Cardiac muscle cell (in vitro differentiated cells and primary cell): ENCODE results near the gene DNASE1L1. TPM values are rescaled to one million over a fixed set of nuclear protein-coding genes. Genes with fewer than 3 reads are reported as not detected.

Experiments
- DNase-seq, 2 donors: peaks; one replicate each; pipeline versions ENCODE4 v3.0.0 to v3.0.0-alpha.2; 2010 to 2017; ENCODE audit warnings: low read depth in 1 of 2, low spot score in 1 of 2
- H3K27ac ChIP-seq: fragments of 200-600 bp; sonication (generic); 2 replicates; pipeline ENCODE4 v1.5.1; 2016
- H3K27me3 ChIP-seq: fragments of 200-600 bp; sonication (generic); 2 replicates; pipeline ENCODE4 v1.6.0; 2016; ENCODE audit warnings: control low read depth
- H3K36me3 ChIP-seq: fragments of 200-600 bp; sonication (generic); 2 replicates; pipeline ENCODE4 v1.5.1; 2016; ENCODE audit warnings: control low read depth
- H3K4me1 ChIP-seq: fragments of 200-600 bp; sonication (generic); 2 replicates; pipeline ENCODE4 v1.8.1; 2017; ENCODE audit warnings: low read depth, mild to moderate bottlenecking, mixed run types
- H3K4me3 ChIP-seq: fragments of 200-600 bp; sonication (generic); 2 replicates; pipeline ENCODE4 v1.5.1; 2016; ENCODE audit warnings: mild to moderate bottlenecking
- H3K9me3 ChIP-seq: fragments of 200-600 bp; sonication (generic); 2 replicates; pipeline ENCODE4 v1.5.1; 2017; ENCODE audit warnings: low read depth, mild to moderate bottlenecking, control low read depth
- polyA plus RNA-seq: library from polyadenylated mRNA; unstranded; fragments of >200 nt; fragmentation: Nextera tagmentation; extraction: Ambion mirVana; gene quantifications from 2 replicates; pipeline ENCODE4 v1.2.1, GENCODE V29; 2016
- total RNA-seq: library from RNA; depleted of rRNA; stranded (reverse); fragments of >200 nt; gene quantifications from 2 replicates; pipeline ENCODE4 v1.2.3, GENCODE V29; 2016
- TF ChIP-seq, protein P1 (sequence below): IDR thresholded peaks from 2 replicates; pipeline ENCODE4 v1.5.1; 2012; ENCODE audit warnings: low read depth, mild to moderate bottlenecking, low read length

DNASE1L1 gene
- total and polyA plus RNA-seq, 2 experiments from 2014 or later: 24.8 to 34.3 TPM

GRCh38 chrX:154439841-154440240, 30.8 kb upstream of the DNASE1L1 start:
- Histone ChIP-seq H3K27ac (no peak overlapping the region), H3K4me1 (no peaks in the 10 kb centered on the region), H3K4me3 (no peak overlapping the region), H3K9me3 (no peaks in the 10 kb centered on the region), H3K36me3 (no peaks in the 10 kb centered on the region), H3K27me3 (no peaks in the 10 kb centered on the region)
- no peak for DNase-seq
- TF ChIP-seq, protein P1, sequence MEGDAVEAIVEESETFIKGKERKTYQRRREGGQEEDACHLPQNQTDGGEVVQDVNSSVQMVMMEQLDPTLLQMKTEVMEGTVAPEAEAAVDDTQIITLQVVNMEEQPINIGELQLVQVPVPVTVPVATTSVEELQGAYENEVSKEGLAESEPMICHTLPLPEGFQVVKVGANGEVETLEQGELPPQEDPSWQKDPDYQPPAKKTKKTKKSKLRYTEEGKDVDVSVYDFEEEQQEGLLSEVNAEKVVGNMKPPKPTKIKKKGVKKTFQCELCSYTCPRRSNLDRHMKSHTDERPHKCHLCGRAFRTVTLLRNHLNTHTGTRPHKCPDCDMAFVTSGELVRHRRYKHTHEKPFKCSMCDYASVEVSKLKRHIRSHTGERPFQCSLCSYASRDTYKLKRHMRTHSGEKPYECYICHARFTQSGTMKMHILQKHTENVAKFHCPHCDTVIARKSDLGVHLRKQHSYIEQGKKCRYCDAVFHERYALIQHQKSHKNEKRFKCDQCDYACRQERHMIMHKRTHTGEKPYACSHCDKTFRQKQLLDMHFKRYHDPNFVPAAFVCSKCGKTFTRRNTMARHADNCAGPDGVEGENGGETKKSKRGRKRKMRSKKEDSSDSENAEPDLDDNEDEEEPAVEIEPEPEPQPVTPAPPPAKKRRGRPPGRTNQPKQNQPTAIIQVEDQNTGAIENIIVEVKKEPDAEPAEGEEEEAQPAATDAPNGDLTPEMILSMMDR: no peak

DNA sequence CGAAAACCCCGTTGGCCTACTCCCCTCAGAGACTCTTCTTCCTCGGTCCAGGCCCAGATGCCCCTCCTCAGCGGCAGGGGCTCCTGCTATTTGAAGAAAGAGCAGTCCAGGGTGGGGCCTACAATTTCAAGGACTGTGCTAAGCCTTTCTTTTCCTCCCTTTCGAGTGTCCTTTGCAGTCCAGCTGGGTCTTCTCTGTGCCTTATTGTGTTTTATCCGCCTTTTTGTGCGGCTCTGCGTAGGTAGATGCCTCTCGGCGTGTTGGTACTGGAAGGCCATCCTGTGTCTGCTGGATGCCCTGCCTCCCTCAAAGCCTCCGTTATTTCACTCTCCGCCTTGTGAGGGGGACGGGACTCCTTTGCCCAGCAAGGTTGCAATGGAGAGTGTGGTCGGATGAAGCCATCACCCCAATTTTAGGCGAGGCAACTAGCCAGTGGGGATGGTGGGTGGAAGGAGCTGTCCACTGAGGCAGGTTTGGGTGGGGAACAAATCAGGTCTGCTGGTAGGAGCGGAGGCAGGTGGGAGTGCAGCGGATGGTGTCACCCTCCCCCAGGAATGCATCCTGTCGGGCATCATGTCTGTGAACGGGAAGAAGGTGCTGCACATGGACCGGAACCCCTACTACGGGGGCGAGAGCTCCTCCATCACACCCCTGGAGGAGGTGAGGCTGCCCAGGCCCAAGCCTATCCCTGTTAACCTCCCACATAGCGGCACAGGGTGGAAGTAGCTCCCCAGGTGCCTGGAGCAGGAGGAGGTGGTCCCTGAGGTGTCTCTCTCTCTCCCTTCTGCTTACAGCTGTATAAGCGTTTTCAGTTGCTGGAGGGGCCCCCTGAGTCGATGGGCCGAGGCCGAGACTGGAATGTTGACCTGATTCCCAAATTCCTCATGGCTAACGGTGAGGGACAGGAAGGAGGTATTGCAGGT, 29.2 kb upstream of the DNASE1L1 start:
- H3K27ac ChIP-seq: no peak overlapping the region
- H3K36me3 ChIP-seq: no peaks in the 10 kb centered on the region

GRCh38 chrX:154436983-154437752, 28.1 kb upstream of the DNASE1L1 start, which contains the start of gene GDI1:
Gene GDI1 (plus strand): TSS chrX:154437154. CDS start chrX:154437255, 101 bp downstream.
- H3K27ac ChIP-seq: peak within 1 kb of the TSS; percentile 99
- H3K4me3 ChIP-seq: peak within 1 kb of the TSS; percentile 74
- H3K36me3 ChIP-seq: no peaks in the 10 kb centered on the region
- H3K9me3 ChIP-seq: no peaks in the 10 kb centered on the region
- DNase-seq: peak; percentile 59 to 64
- H3K4me1 ChIP-seq: no peaks in the 10 kb centered on the region
- H3K27me3 ChIP-seq: no peaks in the 10 kb centered on the region
- TF ChIP-seq, protein P1: no peak

More for the DNA sequence above, 29.2 kb upstream of the DNASE1L1 start:
- DNase-seq: no peak
- TF ChIP-seq, protein P1: no peak
- H3K9me3 ChIP-seq: no peaks in the 10 kb centered on the region
- H3K4me3 ChIP-seq: peak overlapping the region; percentile 74
- H3K27me3 ChIP-seq: no peaks in the 10 kb centered on the region
- H3K4me1 ChIP-seq: no peaks in the 10 kb centered on the region

DNA sequence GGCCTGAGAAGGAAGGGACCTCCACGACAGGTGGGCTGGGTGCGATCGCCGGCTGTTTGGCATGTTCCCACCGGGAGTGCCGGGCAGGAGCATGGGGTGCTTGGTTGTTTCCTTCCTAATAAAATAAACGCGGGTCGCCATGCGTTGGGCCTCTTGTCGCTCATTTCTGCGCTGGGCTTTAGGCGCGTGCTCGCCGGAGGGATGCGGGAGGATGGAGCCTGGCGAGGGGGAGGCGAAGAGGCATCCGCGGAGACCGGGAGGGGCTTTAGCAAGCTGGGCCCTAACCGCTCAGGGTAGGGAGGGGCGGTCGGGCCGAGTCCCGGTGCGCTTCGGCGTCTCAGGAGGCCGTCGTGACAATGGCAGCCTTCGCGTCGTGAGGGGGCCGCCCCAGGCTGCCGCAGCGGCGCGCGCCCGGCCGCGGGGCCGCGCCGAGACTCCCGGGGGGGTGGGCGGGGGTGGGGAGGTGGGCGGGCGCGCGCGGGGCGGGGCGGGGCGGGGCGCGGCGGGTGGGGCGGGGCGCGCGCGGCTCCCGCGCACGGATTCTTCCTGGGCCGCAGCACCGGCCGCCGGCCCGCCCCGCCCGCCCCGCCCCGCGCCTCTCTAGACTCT, 27.4 kb upstream of the DNASE1L1 start:
- H3K4me1 ChIP-seq: no peaks in the 10 kb centered on the region
- H3K9me3 ChIP-seq: no peaks in the 10 kb centered on the region
- peak; percentile 46 to 61 for DNase-seq
- H3K4me3 ChIP-seq: peak overlapping the region; percentile 74
- peak overlapping the region; percentile 99 for H3K27ac ChIP-seq
- no peaks in the 10 kb centered on the region for H3K36me3 ChIP-seq
- H3K27me3 ChIP-seq: no peaks in the 10 kb centered on the region
- TF ChIP-seq, protein P1: no peak

DNA sequence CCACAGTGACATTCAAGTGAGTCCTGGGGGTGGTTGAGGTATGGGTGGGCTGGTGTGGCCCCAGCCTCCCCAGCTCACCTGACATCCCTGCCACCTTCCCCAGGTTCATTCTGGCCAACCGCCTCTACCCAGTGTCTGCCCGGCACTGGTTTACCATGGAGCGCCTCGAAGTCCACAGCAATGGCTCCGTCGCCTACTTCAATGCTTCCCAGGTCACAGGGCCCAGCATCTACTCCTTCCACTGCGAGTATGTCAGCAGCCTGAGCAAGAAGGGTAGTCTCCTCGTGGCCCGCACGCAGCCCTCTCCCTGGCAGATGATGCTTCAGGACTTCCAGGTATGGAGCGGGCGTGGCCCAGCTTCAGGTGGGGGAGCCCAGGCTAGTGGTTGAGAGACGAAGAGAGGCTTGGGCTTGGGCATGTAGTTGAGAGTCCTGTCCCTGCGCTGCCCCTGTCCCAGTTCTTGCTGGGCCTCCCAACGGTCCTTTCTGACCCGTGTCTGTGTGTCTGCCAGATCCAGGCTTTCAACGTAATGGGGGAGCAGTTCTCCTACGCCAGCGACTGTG, 26.2 kb upstream of the DNASE1L1 start:
- no peak for DNase-seq

More for the DNA sequence above, 26.2 kb upstream of the DNASE1L1 start:
- H3K4me3 ChIP-seq: no peak overlapping the region
- TF ChIP-seq, protein P1: no peak
- no peaks in the 10 kb centered on the region for H3K36me3 ChIP-seq
- no peaks in the 10 kb centered on the region for H3K27me3 ChIP-seq
- H3K9me3 ChIP-seq: no peaks in the 10 kb centered on the region
- H3K27ac ChIP-seq: no peak overlapping the region
- no peaks in the 10 kb centered on the region for H3K4me1 ChIP-seq
